GM23338 (cell line): Measurements from ENCODE around the gene FOXI1.

Experiments
- CREB1 ChIP-seq: fragments of 250-450 bp; sonication (Bioruptor Pico); IDR thresholded peaks from 2 replicates; pipeline ENCODE4 v1.5.0; 2020; ENCODE audit warnings: low read depth, mild to moderate bottlenecking, moderate library complexity
- CTCF ChIP-seq, 2 experiments: fragments of 200-600 bp in 1 of 2; sonication (generic) in 1 of 2; conservative IDR thresholded peaks; 2 replicates each; pipeline versions ENCODE4 v1.5.1 to v1.6.1; 2016 to 2017; ENCODE audit warnings: antibody characterized with exemption in 2 of 2, low read depth in 2 of 2, mild to moderate bottlenecking in 2 of 2, moderate library complexity in 1 of 2
- ETS1 ChIP-seq: IDR thresholded peaks from 2 replicates; pipeline ENCODE4 v1.6.1; 2016; ENCODE audit warnings: antibody characterized with exemption
- EZH2 ChIP-seq: fragments of 200-600 bp; sonication (generic); IDR thresholded peaks from one replicate; pipeline ENCODE4 v1.8.0; 2017; ENCODE audit warnings: antibody characterized with exemption, mild to moderate bottlenecking, low read depth; ENCODE audit not compliant: unreplicated experiment
- EZH2phosphoT487 ChIP-seq: fragments of 200-600 bp; sonication (generic); IDR thresholded peaks from one replicate; pipeline ENCODE4 v1.8.1; 2018; ENCODE audit warnings: antibody characterized with exemption; ENCODE audit not compliant: unreplicated experiment
- POLR2AphosphoS5 ChIP-seq: IDR thresholded peaks from 2 replicates; pipeline ENCODE4 v1.6.1; 2016; ENCODE audit warnings: antibody characterized with exemption, low read depth
- REST ChIP-seq: IDR thresholded peaks from one replicate; pipeline ENCODE4 v1.6.1; 2018; ENCODE audit warnings: antibody characterized with exemption; ENCODE audit not compliant: unreplicated experiment
- STAT1 ChIP-seq: IDR thresholded peaks from one replicate; pipeline ENCODE4 v1.6.1; 2016; ENCODE audit warnings: antibody characterized with exemption; ENCODE audit not compliant: unreplicated experiment
- ZNF114 ChIP-seq: fragments of 250-450 bp; sonication (Bioruptor Pico); IDR thresholded peaks from 2 replicates; pipeline ENCODE4 v1.5.0; 2020; ENCODE audit warnings: mild to moderate bottlenecking, moderate library complexity

- TF ChIP-seq EZH2phosphoT487 (no peak), CTCF (conservative IDR thresholded peaks at IDR 0.05; ENCODE audit: low read depth in 2 of 2) (no peak), REST (no peak), ZNF114 (CRISPR knock-in tag) (no peak), EZH2 (no peak), ETS1 (no peak), POLR2AphosphoS5 (no peak), CREB1 (CRISPR knock-in tag) (no peak), STAT1 (no peak)
These were observed 45.0 kb downstream of the FOXI1 start for GRCh38 chr5:170150713-170151096.
